ENCODE data around the gene TRIM32.

GRCh38 chr9:116673375-116673774 lies 13.7 kb upstream of the TRIM32 start:
- TF ChIP-seq POLR2A (IDR thresholded peaks at IDR 0.05) (no peak), CTCF (IDR thresholded peaks at IDR 0.05) (no peak), EP300 (IDR thresholded peaks at IDR 0.05) (no peak), POLR2AphosphoS5 (IDR thresholded peaks at IDR 0.05) (no peak)

Data from sigmoid colon (tissue), 4 donors.